ENCODE results near the gene SLC28A1.
"Not testable (repeated sequence)": the region's sequence is repeated elsewhere in the genome, so short reads cannot be mapped to it uniquely, and the experiment has no call there.

Gene SLC28A1, protein sequence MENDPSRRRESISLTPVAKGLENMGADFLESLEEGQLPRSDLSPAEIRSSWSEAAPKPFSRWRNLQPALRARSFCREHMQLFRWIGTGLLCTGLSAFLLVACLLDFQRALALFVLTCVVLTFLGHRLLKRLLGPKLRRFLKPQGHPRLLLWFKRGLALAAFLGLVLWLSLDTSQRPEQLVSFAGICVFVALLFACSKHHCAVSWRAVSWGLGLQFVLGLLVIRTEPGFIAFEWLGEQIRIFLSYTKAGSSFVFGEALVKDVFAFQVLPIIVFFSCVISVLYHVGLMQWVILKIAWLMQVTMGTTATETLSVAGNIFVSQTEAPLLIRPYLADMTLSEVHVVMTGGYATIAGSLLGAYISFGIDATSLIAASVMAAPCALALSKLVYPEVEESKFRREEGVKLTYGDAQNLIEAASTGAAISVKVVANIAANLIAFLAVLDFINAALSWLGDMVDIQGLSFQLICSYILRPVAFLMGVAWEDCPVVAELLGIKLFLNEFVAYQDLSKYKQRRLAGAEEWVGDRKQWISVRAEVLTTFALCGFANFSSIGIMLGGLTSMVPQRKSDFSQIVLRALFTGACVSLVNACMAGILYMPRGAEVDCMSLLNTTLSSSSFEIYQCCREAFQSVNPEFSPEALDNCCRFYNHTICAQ

DNA sequence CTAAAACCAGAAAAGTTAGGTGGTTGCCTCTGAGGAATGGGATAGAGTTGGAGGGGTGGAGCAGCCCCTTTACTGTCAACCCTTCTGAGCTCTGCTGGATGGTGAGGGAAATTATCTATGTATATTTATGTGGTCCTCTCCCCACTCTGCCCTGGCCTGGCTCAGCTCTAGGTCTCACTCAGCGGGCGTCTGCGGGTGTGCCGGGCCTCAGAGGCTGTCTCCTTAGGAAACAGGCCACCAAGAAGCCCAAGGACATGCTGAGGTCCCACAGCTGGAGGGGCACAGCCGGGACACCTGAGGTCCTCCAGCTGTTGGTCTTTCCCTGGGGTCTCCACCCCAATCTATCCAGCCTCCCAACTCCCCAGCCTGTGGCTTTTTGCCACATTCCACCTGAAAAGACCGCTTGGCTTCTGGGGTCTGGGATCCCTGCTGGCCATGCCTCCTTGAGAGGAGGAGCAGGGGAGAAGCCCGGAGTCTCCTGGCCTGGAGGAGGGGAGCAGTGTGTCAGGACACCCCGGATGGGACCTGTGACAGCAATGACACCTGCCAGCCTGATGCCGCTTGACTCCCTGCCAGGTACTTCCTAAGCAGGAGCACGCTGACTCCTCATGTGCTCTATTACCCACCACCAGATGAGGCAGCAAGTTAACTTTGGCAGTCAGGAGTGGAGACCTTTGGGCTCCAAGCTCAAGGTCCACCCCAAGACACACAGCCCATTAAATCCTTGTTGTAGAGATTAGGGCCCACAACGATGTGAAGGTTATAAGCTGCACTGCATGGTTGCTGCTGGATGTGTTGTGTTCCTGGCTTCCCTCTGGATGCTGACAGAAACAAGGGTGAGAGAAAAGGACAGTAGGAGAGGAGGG, at the start of gene SLC28A1:
Gene SLC28A1, plus strand, starts transcription at position 747 of the 866 bp plus-strand sequence. CDS start 3,099 bp downstream, outside the sequence.
- Mint-ChIP-seq H3K9me3 (no peaks in the 10 kb centered on the region), H3K4me1 (no peaks in the 10 kb centered on the region), H3K27me3 (no peaks in the 10 kb centered on the region), H3K27ac (no peak within 1 kb of the TSS), H3K4me3 (no peak within 1 kb of the TSS), H3K36me3 (no peaks in the 10 kb centered on the region)

DNA sequence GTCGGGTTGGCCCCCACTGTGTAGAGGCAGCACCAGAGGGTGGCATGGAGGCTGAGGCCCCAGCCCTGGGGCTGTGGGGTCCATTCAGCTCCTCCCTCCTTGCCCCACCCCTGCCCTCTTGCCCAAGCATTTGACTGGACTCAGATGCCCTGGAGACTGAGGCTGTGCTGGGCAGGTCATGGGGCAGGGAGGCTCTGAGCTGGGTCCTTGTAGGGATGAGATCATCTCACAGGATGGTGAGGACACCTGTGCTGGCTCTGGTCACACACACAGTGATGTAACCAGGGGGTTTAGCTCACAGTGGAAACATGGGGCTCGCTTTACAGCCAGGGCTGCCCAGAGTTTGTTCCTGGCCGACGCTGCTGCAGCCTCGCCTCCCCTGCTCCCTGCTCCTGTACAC, 49.5 kb upstream of the SLC28A1 start:
- Mint-ChIP-seq H3K27ac (no peak overlapping the region), H3K9me3 (no peaks in the 10 kb centered on the region), H3K4me1 (no peaks in the 10 kb centered on the region), H3K4me3 (no peak overlapping the region), H3K27me3 (peaks cover 2% of the 10 kb centered on the region), H3K36me3 (no peaks in the 10 kb centered on the region)

DNA sequence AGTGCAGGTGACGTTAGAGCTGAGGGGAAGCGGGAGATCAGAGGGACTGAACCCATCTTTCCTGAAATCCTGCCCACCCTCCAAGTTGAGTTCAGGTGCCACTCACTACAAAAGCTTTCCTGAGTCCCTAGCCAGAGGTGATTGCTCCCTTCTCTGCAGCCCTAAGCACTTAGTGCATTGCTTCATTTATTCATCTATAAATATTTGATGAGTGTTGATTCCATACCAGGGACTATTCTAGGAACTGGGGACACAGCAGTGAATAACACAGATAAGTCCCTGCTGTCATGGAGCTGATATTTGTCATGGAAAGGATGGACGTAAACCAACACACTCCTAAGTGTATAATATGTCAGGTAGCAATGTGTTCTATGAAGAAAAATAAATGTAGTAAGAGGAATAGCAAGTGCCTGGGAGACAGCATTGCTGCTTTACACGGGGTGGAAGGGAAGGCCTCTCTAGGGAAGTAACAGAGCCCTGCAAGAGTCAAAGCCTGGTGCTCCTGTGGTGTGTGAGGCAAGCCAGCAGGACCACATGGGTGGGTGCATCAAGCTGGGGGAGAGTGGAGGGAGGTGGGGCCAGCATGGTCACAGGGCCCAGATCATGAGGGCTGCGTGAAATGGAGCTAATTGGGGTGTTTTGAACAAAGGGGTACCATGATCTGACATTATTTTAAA, 48.7 kb upstream of the SLC28A1 start:
- Mint-ChIP-seq H3K27ac (no peak overlapping the region), H3K27me3 (peaks cover 2% of the 10 kb centered on the region), H3K9me3 (no peaks in the 10 kb centered on the region), H3K36me3 (no peaks in the 10 kb centered on the region), H3K4me1 (no peaks in the 10 kb centered on the region), H3K4me3 (no peak overlapping the region)

DNA sequence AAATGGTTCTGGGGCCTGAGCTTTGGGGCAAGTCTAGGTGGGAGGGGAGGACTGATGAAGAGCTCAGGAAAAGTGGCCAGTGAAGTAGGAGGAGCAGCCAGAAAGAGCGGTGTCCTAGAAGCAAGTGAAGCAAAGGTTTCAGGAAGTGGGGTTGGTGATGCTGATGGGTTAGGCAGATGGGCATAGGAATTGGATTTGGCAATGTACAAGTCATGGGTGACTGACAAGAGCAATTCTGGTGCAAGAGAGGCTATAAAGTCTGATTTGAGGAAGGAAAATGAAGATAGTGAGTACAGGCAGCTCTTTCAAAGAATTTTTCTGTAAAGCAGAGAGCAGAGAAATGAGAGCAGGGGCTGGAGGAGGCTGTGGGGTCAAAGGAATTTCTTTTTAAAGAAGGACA, 47.6 kb upstream of the SLC28A1 start:
- Mint-ChIP-seq H3K4me1 (no peaks in the 10 kb centered on the region), H3K36me3 (no peaks in the 10 kb centered on the region), H3K27me3 (no peaks in the 10 kb centered on the region), H3K4me3 (no peak overlapping the region), H3K27ac (no peak overlapping the region), H3K9me3 (no peaks in the 10 kb centered on the region)

DNA sequence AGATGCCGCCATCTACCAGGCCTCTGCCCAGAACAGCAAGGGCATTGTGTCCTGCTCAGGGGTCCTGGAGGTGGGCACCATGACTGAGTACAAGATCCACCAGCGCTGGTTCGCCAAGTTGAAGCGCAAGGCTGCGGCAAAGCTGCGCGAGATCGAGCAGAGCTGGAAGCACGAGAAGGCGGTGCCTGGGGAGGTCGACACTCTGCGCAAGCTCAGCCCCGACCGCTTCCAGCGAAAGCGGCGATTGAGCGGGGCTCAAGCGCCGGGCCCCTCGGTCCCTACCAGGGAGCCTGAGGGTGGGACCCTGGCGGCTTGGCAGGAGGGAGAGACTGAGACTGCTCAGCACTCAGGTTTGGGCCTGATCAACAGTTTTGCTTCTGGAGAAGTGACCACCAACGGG, 44.7 kb upstream of the SLC28A1 start:
- H3K27me3 Mint-ChIP-seq = no peaks in the 10 kb centered on the region
- peaks cover 2% of the 10 kb centered on the region for H3K36me3 Mint-ChIP-seq
- no peaks in the 10 kb centered on the region for H3K9me3 Mint-ChIP-seq
- H3K4me1 Mint-ChIP-seq = no peaks in the 10 kb centered on the region
- H3K4me3 Mint-ChIP-seq = no peak overlapping the region
- no peak overlapping the region for H3K27ac Mint-ChIP-seq

DNA sequence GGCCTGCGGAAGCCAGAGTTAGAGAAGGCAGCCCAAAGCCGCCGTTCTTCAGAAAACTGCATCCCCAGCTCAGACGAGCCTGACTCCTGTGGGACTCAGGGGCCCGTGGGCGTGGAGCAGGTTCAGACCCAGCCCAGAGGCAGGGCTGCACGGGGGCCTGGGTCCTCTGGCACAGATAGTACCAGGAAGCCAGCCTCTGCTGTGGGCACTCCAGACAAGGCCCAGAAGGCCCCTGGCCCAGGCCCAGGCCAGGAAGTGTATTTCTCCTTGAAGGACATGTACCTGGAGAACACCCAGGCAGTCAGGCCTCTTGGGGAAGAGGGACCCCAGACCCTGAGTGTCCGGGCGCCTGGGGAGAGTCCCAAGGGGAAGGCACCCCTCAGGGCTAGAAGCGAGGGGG, 44.2 kb upstream of the SLC28A1 start:
- Mint-ChIP-seq H3K27me3 (no peaks in the 10 kb centered on the region), H3K36me3 (peaks cover 2% of the 10 kb centered on the region), H3K27ac (no peak overlapping the region), H3K9me3 (no peaks in the 10 kb centered on the region), H3K4me3 (no peak overlapping the region), H3K4me1 (no peaks in the 10 kb centered on the region)

DNA sequence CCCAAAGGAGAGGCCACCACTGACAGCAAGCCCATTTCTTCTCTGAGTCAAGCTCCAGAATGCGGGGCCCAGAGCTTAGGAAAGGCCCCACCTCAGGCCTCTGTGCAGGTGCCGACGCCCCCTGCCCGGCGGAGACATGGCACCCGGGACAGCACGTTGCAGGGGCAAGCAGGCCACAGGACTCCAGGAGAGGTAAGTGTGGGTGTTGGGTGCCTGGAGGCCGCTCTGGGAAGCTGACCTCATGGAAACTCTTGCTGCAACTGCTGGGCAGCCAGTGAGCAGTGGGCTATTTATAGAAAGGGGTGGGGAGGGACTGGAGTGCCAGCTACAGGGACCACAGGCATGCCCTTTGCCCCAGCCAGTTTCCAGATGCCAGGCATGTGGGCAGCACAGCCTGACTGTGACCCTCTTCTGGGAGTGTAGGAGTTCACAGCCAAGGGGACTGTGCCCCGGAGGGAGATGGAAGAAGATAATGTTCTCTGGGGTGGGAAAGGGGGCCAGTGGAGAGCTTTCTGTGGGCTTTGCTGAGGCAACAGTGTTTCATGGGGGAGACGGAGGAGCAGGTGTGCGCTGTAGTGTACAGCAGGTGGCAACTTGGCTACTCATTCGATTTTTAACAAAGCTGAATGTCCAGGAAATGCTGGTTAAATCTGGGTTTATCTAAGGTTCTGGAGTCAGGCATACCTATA, 43.6 kb upstream of the SLC28A1 start:
- Mint-ChIP-seq H3K4me3 (no peak overlapping the region), H3K27me3 (no peaks in the 10 kb centered on the region), H3K36me3 (peaks cover 2% of the 10 kb centered on the region), H3K9me3 (no peaks in the 10 kb centered on the region), H3K27ac (no peak overlapping the region), H3K4me1 (no peaks in the 10 kb centered on the region)

DNA sequence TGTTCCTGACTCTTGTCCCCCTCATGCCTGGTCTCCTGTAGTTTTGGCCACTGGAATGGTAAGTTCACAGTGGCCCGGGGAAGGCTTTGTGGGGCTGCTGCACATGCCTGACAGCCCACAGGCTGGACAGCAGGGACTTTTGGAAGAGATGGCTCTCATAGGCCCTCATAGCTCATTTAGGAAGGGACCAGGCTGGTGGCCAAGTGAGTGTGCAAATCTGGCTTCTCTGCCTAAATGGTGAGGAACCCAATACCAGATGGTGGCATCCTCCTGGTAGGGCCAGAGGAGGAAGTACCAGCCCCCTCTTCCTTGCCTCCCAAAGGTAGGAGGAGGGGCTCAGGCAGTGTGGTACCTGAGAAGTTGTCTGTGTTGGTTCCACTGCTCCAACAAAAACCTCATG, 41.7 kb upstream of the SLC28A1 start:
- Mint-ChIP-seq H3K36me3 (peaks cover 6% of the 10 kb centered on the region), H3K4me3 (no peak overlapping the region), H3K27me3 (no peaks in the 10 kb centered on the region), H3K27ac (no peak overlapping the region), H3K4me1 (no peaks in the 10 kb centered on the region), H3K9me3 (no peaks in the 10 kb centered on the region)

DNA sequence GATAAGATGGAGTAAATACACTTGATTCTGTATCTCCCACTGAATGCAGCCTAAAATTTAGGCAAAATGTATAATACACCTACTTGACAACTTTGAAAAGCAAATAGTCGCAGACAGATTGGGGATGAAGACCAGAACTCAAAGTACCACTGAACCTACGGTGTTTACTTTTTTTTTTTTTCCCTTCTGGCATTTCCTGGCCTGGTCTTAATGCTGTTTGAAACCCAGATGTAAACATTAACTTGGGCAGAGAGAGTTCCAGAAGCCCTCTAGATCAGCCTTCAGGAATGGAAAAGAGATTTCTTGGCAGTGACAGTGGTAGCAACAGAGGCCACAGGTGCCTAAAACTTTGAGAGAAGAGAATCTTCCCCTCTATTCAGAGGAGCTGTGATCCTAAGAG, 39.5 kb upstream of the SLC28A1 start:
- no peak overlapping the region for H3K27ac Mint-ChIP-seq
- H3K27me3 Mint-ChIP-seq = no peaks in the 10 kb centered on the region
- no peak overlapping the region for H3K4me3 Mint-ChIP-seq
- no peaks in the 10 kb centered on the region for H3K4me1 Mint-ChIP-seq
- H3K36me3 Mint-ChIP-seq = peaks cover 7% of the 10 kb centered on the region
- peaks cover 4% of the 10 kb centered on the region for H3K9me3 Mint-ChIP-seq

DNA sequence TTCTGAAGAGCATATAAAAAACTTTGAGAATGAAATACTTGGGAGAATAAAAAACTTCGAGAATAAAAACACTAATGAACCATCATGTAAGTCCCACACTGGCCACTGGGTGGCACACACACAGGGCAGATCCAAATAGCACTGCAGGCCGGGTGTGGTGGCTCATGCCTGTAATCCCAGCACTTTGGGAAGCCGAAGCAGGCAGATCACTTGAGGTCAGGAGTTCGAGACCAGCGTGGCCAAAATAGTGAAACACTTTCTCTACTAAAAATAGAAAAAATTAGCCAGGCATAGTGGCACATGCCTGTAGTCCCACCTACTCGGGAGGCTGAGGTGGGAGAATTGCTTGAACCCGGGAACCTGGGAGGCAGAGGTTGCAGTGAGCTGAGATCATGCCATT, 38.8 kb upstream of the SLC28A1 start:
- not testable (repeated sequence) for H3K27me3 Mint-ChIP-seq, H3K4me3 Mint-ChIP-seq, H3K36me3 Mint-ChIP-seq, H3K27ac Mint-ChIP-seq, H3K9me3 Mint-ChIP-seq, H3K4me1 Mint-ChIP-seq

DNA sequence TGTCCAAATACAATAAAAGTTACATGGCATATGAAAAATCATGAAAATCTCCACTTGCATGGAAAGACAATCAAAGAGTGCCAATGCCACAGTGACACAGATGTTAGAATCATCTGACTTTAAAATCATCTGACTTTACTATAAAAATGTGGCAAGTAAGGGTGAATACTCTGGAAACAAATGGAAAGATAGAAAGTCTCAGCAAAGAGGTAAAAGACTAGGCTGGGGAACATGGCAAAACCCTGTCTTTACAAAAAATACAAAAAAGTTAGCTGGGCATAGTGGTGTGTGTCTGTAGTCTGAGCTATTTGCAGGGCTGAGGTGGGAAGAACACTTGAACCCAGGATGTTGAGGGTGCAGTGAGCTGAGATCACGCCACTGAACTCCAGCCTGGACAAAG, 38.2 kb upstream of the SLC28A1 start:
- Mint-ChIP-seq H3K4me3 (no peak overlapping the region), H3K4me1 (no peaks in the 10 kb centered on the region), H3K9me3 (peaks cover 4% of the 10 kb centered on the region), H3K27ac (no peak overlapping the region), H3K36me3 (peaks cover 7% of the 10 kb centered on the region), H3K27me3 (no peaks in the 10 kb centered on the region)

DNA sequence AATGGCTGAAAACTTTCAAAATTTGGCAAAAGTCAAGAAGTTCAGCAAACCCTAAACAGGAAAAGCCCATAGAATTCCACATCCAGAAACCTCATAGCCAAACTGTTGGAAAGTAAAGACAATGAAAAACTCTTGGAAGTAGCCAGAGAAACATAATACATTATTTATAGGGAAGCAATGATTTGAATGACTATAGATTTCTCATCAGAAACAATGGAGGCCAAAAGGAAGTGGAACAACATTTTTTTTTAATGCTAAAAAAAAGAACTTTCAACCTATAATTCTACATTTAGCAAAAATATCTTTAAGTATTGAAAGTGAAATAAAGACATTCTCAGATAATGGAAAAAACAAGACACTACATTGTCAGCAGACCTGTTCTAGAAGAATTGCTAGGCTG, 37.1 kb upstream of the SLC28A1 start:
- peaks cover 5% of the 10 kb centered on the region for H3K36me3 Mint-ChIP-seq
- no peak overlapping the region for H3K27ac Mint-ChIP-seq
- H3K4me3 Mint-ChIP-seq = no peak overlapping the region
- no peaks in the 10 kb centered on the region for H3K27me3 Mint-ChIP-seq
- no peaks in the 10 kb centered on the region for H3K4me1 Mint-ChIP-seq
- peaks cover 4% of the 10 kb centered on the region for H3K9me3 Mint-ChIP-seq

DNA sequence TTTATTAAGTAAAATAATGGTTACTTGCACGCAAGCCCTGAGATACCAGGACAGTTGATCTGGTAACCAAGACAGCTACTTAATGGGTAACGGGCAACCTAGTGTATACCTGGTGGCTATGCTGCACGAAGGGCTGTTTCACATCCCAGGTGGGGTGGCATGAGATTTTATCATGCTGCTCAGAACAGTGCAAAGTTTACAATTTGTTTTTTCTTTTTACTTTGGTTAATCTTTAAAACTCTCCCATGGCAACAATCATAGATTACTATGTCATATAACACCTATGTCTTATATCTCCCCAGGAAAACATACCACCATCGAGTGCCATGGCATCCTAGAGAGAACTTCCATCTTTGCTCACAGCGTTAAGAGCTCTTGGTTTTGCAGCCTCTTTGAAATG, 32.2 kb upstream of the SLC28A1 start:
- Mint-ChIP-seq H3K9me3 (peaks cover 4% of the 10 kb centered on the region), H3K36me3 (peaks cover 2% of the 10 kb centered on the region), H3K4me3 (no peak overlapping the region), H3K4me1 (no peaks in the 10 kb centered on the region), H3K27me3 (no peaks in the 10 kb centered on the region), H3K27ac (no peak overlapping the region)

DNA sequence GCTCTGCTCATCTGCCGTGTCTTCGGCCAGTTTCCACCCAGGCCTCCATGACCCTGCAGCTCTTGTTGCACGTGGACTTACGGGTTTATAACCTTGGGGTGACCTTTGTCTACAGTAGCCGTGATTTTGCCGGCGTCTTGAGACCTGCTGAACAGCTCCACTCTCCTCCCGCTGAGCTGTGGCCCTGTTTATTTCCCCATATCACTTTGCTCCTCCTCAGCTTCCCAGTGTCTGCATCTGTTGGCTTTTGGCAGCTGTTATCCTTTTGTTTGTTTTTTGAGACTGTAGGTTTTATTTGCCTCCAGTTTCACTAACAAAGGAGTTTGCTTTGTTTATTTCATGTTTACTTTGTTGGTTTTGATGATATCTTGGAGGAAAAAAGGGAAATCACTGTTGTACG, 29.3 kb upstream of the SLC28A1 start:
- Mint-ChIP-seq H3K27ac (no peak overlapping the region), H3K4me3 (no peak overlapping the region), H3K27me3 (no peaks in the 10 kb centered on the region), H3K4me1 (no peaks in the 10 kb centered on the region), H3K36me3 (no peaks in the 10 kb centered on the region), H3K9me3 (no peaks in the 10 kb centered on the region)

DNA sequence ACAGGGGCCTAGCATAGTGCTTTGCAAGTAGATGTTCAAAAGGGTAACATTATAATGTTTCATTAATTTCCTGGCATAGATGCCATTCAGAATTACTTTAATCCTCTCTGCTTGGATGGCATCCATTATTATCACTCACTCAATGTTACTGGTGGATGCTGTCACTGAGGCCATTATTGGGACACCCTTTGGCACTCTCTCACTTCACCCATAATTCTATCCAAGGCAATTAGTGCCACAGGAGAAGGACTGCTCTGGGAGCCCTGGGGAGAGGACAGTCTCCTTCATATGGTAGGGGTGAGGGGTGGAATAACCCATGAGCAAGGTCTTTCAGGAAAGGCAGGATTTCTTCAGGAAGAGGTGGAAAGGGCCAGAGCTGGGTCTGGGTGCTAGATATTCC, 28.7 kb upstream of the SLC28A1 start:
- no peaks in the 10 kb centered on the region for H3K9me3 Mint-ChIP-seq
- no peaks in the 10 kb centered on the region for H3K27me3 Mint-ChIP-seq
- H3K4me1 Mint-ChIP-seq = no peaks in the 10 kb centered on the region
- H3K36me3 Mint-ChIP-seq = no peaks in the 10 kb centered on the region
- no peak overlapping the region for H3K4me3 Mint-ChIP-seq
- H3K27ac Mint-ChIP-seq = no peak overlapping the region

Measured in activated naive CD4-positive, alpha-beta T cell treated with anti-CD3 and anti-CD28 coated beads, Interleukin-2, amount 50 U/mL, for 24 hours (primary cell).